HEK293 (cell line): ENCODE measurements around the gene CDK3.

Experiments used
- BCL11A ChIP-seq: fragments of 450-650 bp; formaldehyde crosslinking; IDR thresholded peaks from 2 replicates; pipeline ENCODE4 v1.5.1; 2016; ENCODE audit warnings: low read depth, missing biosample characterization, missing genetic modification characterization
- GLIS1 ChIP-seq: fragments of 450-650 bp; formaldehyde crosslinking; IDR thresholded peaks from 2 replicates; pipeline ENCODE4 v1.5.1; 2016; ENCODE audit warnings: missing biosample characterization, missing genetic modification characterization
- KLF16 ChIP-seq: fragments of 450-650 bp; formaldehyde crosslinking; IDR thresholded peaks from 2 replicates; pipeline ENCODE4 v1.5.1; 2017; ENCODE audit warnings: missing biosample characterization, missing genetic modification characterization
- MYNN ChIP-seq: fragments of 450-650 bp; formaldehyde crosslinking; IDR thresholded peaks from 2 replicates; pipeline ENCODE4 v1.5.1; 2016; ENCODE audit warnings: missing biosample characterization, missing genetic modification characterization, borderline replicate concordance
- OVOL3 ChIP-seq: fragments of 450-650 bp; formaldehyde crosslinking; IDR thresholded peaks from 2 replicates; pipeline ENCODE4 v1.5.1; 2016; ENCODE audit warnings: missing biosample characterization, missing genetic modification characterization
- ZNF114 ChIP-seq: fragments of 450-650 bp; formaldehyde crosslinking; IDR thresholded peaks from 2 replicates; pipeline ENCODE4 v1.5.0; 2017; ENCODE audit warnings: missing biosample characterization, missing genetic modification characterization
- ZNF140 ChIP-seq: fragments of 450-650 bp; formaldehyde crosslinking; IDR thresholded peaks from 2 replicates; pipeline ENCODE4 v1.5.1; 2016; ENCODE audit warnings: missing biosample characterization, missing genetic modification characterization
- ZNF155 ChIP-seq: fragments of 450-650 bp; formaldehyde crosslinking; IDR thresholded peaks from 2 replicates; pipeline ENCODE4 v1.5.1; 2016; ENCODE audit warnings: missing biosample characterization, missing genetic modification characterization
- ZNF274 ChIP-seq, 2 experiments: fragments of 200-500 bp in 1 of 2; fragments of 450-650 bp in 1 of 2; sonication (Bioruptor generic) in 1 of 2; formaldehyde crosslinking in 1 of 2; IDR thresholded peaks; 2 replicates each; pipeline versions ENCODE4 v1.5.1 to v1.6.1; 2014 to 2016; ENCODE audit warnings: borderline replicate concordance in 1 of 2, inconsistent platforms in 1 of 2, low read length in 1 of 2, missing biosample characterization in 1 of 2, missing genetic modification characterization in 1 of 2
- ZNF324 ChIP-seq: fragments of 450-650 bp; formaldehyde crosslinking; IDR thresholded peaks from 2 replicates; pipeline ENCODE4 v1.5.1; 2016; ENCODE audit warnings: missing biosample characterization, missing genetic modification characterization
- ZNF366 ChIP-seq: fragments of 450-650 bp; formaldehyde crosslinking; conservative IDR thresholded peaks from 2 replicates; pipeline ENCODE4 v1.5.1; 2016; ENCODE audit warnings: missing biosample characterization, missing genetic modification characterization
- ZNF391 ChIP-seq: fragments of 450-650 bp; formaldehyde crosslinking; IDR thresholded peaks from 2 replicates; pipeline ENCODE4 v1.5.1; 2016; ENCODE audit warnings: low read depth, missing biosample characterization, missing genetic modification characterization, borderline replicate concordance
- ZNF544 ChIP-seq: fragments of 450-650 bp; formaldehyde crosslinking; IDR thresholded peaks from 2 replicates; pipeline ENCODE4 v1.5.0; 2017; ENCODE audit warnings: missing biosample characterization, missing genetic modification characterization
- ZNF549 ChIP-seq: fragments of 450-650 bp; IDR thresholded peaks from 2 replicates; pipeline ENCODE4 v1.5.1; 2018; ENCODE audit warnings: missing biosample characterization, missing genetic modification characterization, mild to moderate bottlenecking, inconsistent platforms, moderate library complexity
- ZNF623 ChIP-seq: fragments of 450-650 bp; formaldehyde crosslinking; IDR thresholded peaks from 2 replicates; pipeline ENCODE4 v1.5.1; 2016; ENCODE audit warnings: missing biosample characterization, missing genetic modification characterization
- ZNF624 ChIP-seq: fragments of 450-650 bp; formaldehyde crosslinking; IDR thresholded peaks from 2 replicates; pipeline ENCODE4 v1.5.1; 2017; ENCODE audit warnings: missing biosample characterization, missing genetic modification characterization
- ZNF626 ChIP-seq: fragments of 450-650 bp; sonication (Bioruptor Pico); formaldehyde crosslinking; IDR thresholded peaks from 2 replicates; pipeline ENCODE4 v1.5.1; 2018; ENCODE audit warnings: missing biosample characterization, missing genetic modification characterization, inconsistent platforms
- ZNF658 ChIP-seq: fragments of 450-650 bp; formaldehyde crosslinking; IDR thresholded peaks from 2 replicates; pipeline ENCODE4; 2016; ENCODE audit warnings: missing biosample characterization, missing genetic modification characterization
- ZNF785 ChIP-seq: fragments of 450-650 bp; formaldehyde crosslinking; IDR thresholded peaks from 2 replicates; pipeline ENCODE4 v1.5.1; 2016; ENCODE audit warnings: missing biosample characterization, missing genetic modification characterization
- ZNF791 ChIP-seq: fragments of 450-650 bp; formaldehyde crosslinking; IDR thresholded peaks from 2 replicates; pipeline ENCODE4 v1.5.1; 2016; ENCODE audit warnings: missing biosample characterization, missing genetic modification characterization
- ZNF837 ChIP-seq: fragments of 450-650 bp; formaldehyde crosslinking; IDR thresholded peaks from 2 replicates; pipeline ENCODE4 v1.5.1; 2016; ENCODE audit warnings: missing biosample characterization, missing genetic modification characterization
- ZNF843 ChIP-seq: fragments of 450-650 bp; formaldehyde crosslinking; IDR thresholded peaks from 2 replicates; pipeline ENCODE4 v1.5.1; 2016; ENCODE audit warnings: missing biosample characterization, missing genetic modification characterization
- ZXDB ChIP-seq: fragments of 450-650 bp; formaldehyde crosslinking; IDR thresholded peaks from 2 replicates; pipeline ENCODE4 v1.5.1; 2016; ENCODE audit warnings: missing biosample characterization, missing genetic modification characterization
- TF ChIP-seq, protein P1 (sequence below): fragments of 450-650 bp; formaldehyde crosslinking; IDR thresholded peaks from 2 replicates; pipeline ENCODE4 v1.5.1; 2016; ENCODE audit warnings: missing biosample characterization, missing genetic modification characterization
- TF ChIP-seq, protein P2 (sequence below): fragments of 450-650 bp; formaldehyde crosslinking; IDR thresholded peaks from 2 replicates; pipeline ENCODE4 v1.5.1; 2016; ENCODE audit warnings: missing biosample characterization, missing genetic modification characterization
- TF ChIP-seq, protein P3 (sequence below): fragments of 450-650 bp; formaldehyde crosslinking; IDR thresholded peaks from 2 replicates; pipeline ENCODE4 v1.5.1; 2017; ENCODE audit warnings: missing biosample characterization, missing genetic modification characterization
- TF ChIP-seq, protein P4 (sequence below): fragments of 450-650 bp; formaldehyde crosslinking; IDR thresholded peaks from 2 replicates; pipeline ENCODE4 v1.5.1; 2016; ENCODE audit warnings: missing biosample characterization, missing genetic modification characterization
- TF ChIP-seq, protein P5 (sequence below): fragments of 450-650 bp; formaldehyde crosslinking; IDR thresholded peaks from 2 replicates; pipeline ENCODE4 v1.5.1; 2016; ENCODE audit warnings: missing biosample characterization, missing genetic modification characterization
- TF ChIP-seq, protein P6 (sequence below): fragments of 450-650 bp; formaldehyde crosslinking; IDR thresholded peaks from 2 replicates; pipeline ENCODE4; 2016; ENCODE audit warnings: missing biosample characterization, missing genetic modification characterization

CDK3 gene

DNA sequence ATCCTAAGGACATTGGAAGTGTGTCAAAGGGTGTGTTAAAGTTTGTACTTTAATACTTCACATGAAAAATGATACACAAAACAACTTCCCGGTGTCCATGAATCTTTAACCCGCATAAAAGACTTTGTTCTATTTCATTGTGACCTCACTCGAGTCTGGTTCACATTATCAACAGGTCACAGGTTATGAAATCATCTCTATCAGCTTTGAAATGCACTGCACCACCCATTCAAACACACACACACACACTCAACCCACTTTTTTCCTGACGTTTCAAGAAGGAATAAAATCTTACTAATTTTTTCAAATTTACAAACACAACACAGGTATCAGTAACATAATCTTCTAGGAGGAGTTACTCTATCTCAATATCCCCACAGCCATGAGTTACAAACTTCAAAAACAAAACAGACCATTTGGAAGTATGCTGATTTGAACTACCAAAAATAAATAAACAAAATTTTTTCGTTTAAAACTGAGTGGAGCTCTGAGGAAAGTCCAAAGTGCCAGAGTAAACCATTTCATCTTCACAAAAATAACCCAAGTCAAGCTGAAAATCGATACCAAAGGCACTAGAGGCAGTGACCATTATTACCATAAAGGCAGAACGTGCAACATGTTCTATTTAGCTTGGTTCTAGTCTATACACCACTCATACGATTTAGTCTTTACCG lies 24.3 kb upstream of the CDK3 start (continued):
- TF ChIP-seq ZNF366 (tag by site-specific recombination): no peak
- TF ChIP-seq MYNN: no peak
- TF ChIP-seq ZNF624: no peak
- no peak for TF ChIP-seq ZNF785 (tag by site-specific recombination)
- TF ChIP-seq ZNF391 (tag by site-specific recombination): no peak
- TF ChIP-seq ZNF544 (tag by site-specific recombination): no peak
- TF ChIP-seq ZXDB (tag by site-specific recombination): no peak
- TF ChIP-seq, protein P1, sequence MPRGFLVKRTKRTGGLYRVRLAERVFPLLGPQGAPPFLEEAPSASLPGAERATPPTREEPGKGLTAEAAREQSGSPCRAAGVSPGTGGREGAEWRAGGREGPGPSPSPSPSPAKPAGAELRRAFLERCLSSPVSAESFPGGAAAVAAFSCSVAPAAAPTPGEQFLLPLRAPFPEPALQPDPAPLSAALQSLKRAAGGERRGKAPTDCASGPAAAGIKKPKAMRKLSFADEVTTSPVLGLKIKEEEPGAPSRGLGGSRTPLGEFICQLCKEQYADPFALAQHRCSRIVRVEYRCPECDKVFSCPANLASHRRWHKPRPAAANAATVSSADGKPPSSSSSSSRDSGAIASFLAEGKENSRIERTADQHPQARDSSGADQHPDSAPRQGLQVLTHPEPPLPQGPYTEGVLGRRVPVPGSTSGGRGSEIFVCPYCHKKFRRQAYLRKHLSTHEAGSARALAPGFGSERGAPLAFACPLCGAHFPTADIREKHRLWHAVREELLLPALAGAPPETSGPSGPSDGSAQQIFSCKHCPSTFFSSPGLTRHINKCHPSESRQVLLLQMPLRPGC (tag by site-specific recombination): no peak
- TF ChIP-seq ZNF549 (tag by site-specific recombination): no peak
- no peak for TF ChIP-seq ZNF324 (tag by site-specific recombination)
- no peak for TF ChIP-seq ZNF155 (tag by site-specific recombination)
- TF ChIP-seq ZNF140 (tag by site-specific recombination): no peak
- TF ChIP-seq, protein P2, sequence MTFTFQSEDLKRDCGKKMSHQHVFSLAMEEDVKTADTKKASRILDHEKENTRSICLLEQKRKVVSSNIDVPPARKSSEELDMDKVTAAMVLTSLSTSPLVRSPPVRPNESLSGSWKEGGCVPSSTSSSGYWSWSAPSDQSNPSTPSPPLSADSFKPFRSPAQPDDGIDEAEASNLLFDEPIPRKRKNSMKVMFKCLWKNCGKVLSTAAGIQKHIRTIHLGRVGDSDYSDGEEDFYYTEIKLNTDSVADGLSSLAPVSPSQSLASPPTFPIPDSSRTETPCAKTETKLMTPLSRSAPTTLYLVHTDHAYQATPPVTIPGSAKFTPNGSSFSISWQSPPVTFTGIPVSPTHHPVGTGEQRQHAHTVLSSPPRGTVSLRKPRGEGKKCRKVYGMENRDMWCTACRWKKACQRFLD: no peak
- TF ChIP-seq, protein P3, sequence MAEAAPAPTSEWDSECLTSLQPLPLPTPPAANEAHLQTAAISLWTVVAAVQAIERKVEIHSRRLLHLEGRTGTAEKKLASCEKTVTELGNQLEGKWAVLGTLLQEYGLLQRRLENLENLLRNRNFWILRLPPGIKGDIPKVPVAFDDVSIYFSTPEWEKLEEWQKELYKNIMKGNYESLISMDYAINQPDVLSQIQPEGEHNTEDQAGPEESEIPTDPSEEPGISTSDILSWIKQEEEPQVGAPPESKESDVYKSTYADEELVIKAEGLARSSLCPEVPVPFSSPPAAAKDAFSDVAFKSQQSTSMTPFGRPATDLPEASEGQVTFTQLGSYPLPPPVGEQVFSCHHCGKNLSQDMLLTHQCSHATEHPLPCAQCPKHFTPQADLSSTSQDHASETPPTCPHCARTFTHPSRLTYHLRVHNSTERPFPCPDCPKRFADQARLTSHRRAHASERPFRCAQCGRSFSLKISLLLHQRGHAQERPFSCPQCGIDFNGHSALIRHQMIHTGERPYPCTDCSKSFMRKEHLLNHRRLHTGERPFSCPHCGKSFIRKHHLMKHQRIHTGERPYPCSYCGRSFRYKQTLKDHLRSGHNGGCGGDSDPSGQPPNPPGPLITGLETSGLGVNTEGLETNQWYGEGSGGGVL: no peak
- TF ChIP-seq KLF16 (tag by site-specific recombination): no peak
- TF ChIP-seq ZNF837: no peak
- TF ChIP-seq BCL11A (tag by site-specific recombination): no peak
- no peak for TF ChIP-seq ZNF623 (tag by site-specific recombination)
- TF ChIP-seq ZNF843: no peak
- no peak for TF ChIP-seq ZNF791 (tag by site-specific recombination)
- TF ChIP-seq ZNF274 (IDR thresholded peaks at IDR 0.05; ENCODE audit: low read length): no peak
- no peak for TF ChIP-seq ZNF274 (tag by site-specific recombination; IDR thresholded peaks at IDR 0.05; ENCODE audit: borderline replicate concordance)
- TF ChIP-seq, protein P4, sequence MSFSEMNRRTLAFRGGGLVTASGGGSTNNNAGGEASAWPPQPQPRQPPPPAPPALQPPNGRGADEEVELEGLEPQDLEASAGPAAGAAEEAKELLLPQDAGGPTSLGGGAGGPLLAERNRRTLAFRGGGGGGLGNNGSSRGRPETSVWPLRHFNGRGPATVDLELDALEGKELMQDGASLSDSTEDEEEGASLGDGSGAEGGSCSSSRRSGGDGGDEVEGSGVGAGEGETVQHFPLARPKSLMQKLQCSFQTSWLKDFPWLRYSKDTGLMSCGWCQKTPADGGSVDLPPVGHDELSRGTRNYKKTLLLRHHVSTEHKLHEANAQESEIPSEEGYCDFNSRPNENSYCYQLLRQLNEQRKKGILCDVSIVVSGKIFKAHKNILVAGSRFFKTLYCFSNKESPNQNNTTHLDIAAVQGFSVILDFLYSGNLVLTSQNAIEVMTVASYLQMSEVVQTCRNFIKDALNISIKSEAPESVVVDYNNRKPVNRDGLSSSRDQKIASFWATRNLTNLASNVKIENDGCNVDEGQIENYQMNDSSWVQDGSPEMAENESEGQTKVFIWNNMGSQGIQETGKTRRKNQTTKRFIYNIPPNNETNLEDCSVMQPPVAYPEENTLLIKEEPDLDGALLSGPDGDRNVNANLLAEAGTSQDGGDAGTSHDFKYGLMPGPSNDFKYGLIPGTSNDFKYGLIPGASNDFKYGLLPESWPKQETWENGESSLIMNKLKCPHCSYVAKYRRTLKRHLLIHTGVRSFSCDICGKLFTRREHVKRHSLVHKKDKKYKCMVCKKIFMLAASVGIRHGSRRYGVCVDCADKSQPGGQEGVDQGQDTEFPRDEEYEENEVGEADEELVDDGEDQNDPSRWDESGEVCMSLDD: no peak
- no peak for TF ChIP-seq OVOL3
- TF ChIP-seq GLIS1 (tag by site-specific recombination): no peak
- TF ChIP-seq, protein P5, sequence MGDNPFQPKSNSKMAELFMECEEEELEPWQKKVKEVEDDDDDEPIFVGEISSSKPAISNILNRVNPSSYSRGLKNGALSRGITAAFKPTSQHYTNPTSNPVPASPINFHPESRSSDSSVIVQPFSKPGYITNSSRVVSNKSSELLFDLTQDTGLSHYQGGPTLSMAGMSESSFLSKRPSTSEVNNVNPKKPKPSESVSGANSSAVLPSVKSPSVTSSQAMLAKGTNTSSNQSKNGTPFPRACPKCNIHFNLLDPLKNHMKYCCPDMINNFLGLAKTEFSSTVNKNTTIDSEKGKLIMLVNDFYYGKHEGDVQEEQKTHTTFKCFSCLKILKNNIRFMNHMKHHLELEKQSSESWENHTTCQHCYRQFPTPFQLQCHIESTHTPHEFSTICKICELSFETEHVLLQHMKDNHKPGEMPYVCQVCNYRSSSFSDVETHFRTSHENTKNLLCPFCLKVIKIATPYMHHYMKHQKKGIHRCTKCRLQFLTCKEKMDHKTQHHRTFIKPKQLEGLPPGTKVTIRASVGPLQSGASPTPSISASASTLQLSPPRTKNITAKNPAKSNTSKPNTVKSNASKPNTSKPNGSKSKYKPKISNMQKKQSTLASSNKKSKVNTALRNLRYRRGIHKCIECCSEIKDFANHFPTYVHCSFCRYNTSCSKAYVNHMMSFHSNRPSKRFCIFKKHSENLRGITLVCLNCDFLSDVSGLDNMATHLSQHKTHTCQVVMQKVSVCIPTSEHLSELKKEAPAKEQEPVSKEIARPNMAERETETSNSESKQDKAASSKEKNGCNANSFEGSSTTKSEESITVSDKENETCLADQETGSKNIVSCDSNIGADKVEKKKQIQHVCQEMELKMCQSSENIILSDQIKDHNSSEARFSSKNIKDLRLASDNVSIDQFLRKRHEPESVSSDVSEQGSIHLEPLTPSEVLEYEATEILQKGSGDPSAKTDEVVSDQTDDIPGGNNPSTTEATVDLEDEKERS (tag by site-specific recombination): no peak
- no peak for TF ChIP-seq ZNF658 (tag by site-specific recombination)
- TF ChIP-seq ZNF114 (tag by site-specific recombination): no peak
- TF ChIP-seq, protein P6, sequence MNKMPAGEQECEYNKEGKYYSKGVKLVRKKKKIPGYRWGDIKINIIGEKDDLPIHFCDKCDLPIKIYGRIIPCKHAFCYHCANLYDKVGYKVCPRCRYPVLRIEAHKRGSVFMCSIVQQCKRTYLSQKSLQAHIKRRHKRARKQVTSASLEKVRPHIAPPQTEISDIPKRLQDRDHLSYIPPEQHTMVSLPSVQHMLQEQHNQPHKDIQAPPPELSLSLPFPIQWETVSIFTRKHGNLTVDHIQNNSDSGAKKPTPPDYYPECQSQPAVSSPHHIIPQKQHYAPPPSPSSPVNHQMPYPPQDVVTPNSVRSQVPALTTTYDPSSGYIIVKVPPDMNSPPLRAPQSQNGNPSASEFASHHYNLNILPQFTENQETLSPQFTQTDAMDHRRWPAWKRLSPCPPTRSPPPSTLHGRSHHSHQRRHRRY (tag by site-specific recombination): no peak
- no peak for TF ChIP-seq ZNF626
